MCF 10A (cell line): ENCODE results near the gene HILPDA. TPM values are rescaled to one million over a fixed set of nuclear protein-coding genes. Genes with fewer than 3 reads are reported as not detected.
"Not testable (repeated sequence)": the region's sequence is repeated elsewhere in the genome, so short reads cannot be mapped to it uniquely, and the experiment has no call there.

Source experiments
- BruUV-seq: library from RNA; stranded (reverse); fragments of 400-500 nt; replicated peaks from 2 replicates; lab custom pipeline; 2021; lab: Mats Ljungman, UMichigan
- CTCF ChIA-PET: fragments of 300-600 bp; sonication (Branson Sonifier 250); formaldehyde crosslinking; extraction: SDS; loops from one replicate; lab custom pipeline; 2021; ENCODE audit warnings: antibody characterized with exemption, inconsistent platforms; lab: Yijun Ruan, JAX
- POLR2A ChIA-PET: fragments of 300-600, 350-650 bp; sonication (Branson Sonifier 250); formaldehyde crosslinking; extraction: SDS; loops from one replicate; lab custom pipeline; 2020; ENCODE audit warnings: antibody characterized with exemption, inconsistent platforms; lab: Yijun Ruan, JAX
- DNase-seq: peaks from one replicate; pipeline ENCODE4 v3.0.0-alpha.2; 2018; ENCODE audit not compliant: unreplicated experiment
- H3K27ac Mint-ChIP-seq: one replicate; pipeline ENCODE4 v1.8.0; 2022; ENCODE audit warnings: mild to moderate bottlenecking, low read depth, mixed read lengths; ENCODE audit not compliant: unreplicated experiment
- H3K27me3 Mint-ChIP-seq: one replicate; pipeline ENCODE4 v1.8.0; 2022; ENCODE audit warnings: mixed read lengths; ENCODE audit not compliant: insufficient read depth, unreplicated experiment
- H3K36me3 Mint-ChIP-seq: one replicate; pipeline ENCODE4 v1.8.0; 2022; ENCODE audit warnings: mild to moderate bottlenecking, moderate library complexity, mixed read lengths; ENCODE audit not compliant: insufficient read depth, unreplicated experiment
- H3K4me1 Mint-ChIP-seq: one replicate; pipeline ENCODE4 v1.8.0; 2022; ENCODE audit warnings: mixed read lengths; ENCODE audit not compliant: insufficient read depth, unreplicated experiment
- H3K4me3 Mint-ChIP-seq: one replicate; pipeline ENCODE4 v1.8.0; 2022; ENCODE audit warnings: mild to moderate bottlenecking, moderate library complexity, mixed read lengths; ENCODE audit not compliant: unreplicated experiment
- H3K9me3 Mint-ChIP-seq: one replicate; pipeline ENCODE4 v1.8.0; 2022; ENCODE audit warnings: mixed read lengths; ENCODE audit not compliant: unreplicated experiment
- CTCF ChIP-seq: fragments of 200-600 bp; IDR thresholded peaks from one replicate; pipeline ENCODE4 v1.8.0; 2022; ENCODE audit warnings: antibody characterized with exemption, mild to moderate bottlenecking; ENCODE audit not compliant: unreplicated experiment
- intact Hi-C: fragments of 100-400 bp; cut with micrococcal nuclease; formaldehyde crosslinking; loops from 2 replicates; pipeline ENCODE4 v1.14.1; 2022
- total RNA-seq: library from RNA; stranded (reverse); gene quantifications from 2 replicates; pipeline ENCODE4 v1.2.3, GENCODE V29; 2022

Gene HILPDA
- total RNA-seq, 1 experiment from 2014 or later, result 8.3 TPM

GRCh38 chr7:128488134-128488533 is 32.5 kb downstream of the HILPDA start:
- H3K4me1 Mint-ChIP-seq, CTCF ChIA-PET, DNase-seq, H3K27me3 Mint-ChIP-seq, BruUV-seq, POLR2A ChIA-PET, H3K27ac Mint-ChIP-seq, H3K4me3 Mint-ChIP-seq, H3K9me3 Mint-ChIP-seq, intact Hi-C loops: not testable (repeated sequence)
- H3K36me3 Mint-ChIP-seq, result peaks cover 63% of the 10 kb centered on the region

DNA sequence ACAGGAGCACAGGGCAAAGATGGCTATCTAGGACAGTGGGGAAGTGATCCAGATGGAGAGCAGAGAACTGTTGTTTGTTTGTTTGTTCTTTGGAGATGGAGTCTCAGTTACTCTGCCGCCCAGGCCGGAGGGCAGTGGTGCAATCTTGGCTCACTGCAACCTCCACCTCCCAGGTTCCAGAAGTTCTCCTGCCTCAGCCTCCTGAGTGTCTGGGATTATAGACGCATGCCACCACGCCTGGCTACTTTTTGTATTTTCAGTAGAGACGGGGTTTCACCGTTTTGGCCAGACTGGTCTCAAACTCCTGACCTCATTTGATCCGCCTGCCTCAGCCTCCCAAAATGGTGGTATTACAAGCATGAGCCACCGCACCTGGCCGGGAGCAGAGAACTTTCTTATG is 41.7 kb downstream of the HILPDA start:
- Mint-ChIP-seq H3K36me3 (peaks cover 91% of the 10 kb centered on the region), H3K27me3 (no peaks in the 10 kb centered on the region), H3K4me1 (no peaks in the 10 kb centered on the region), H3K27ac (no peak overlapping the region), H3K4me3 (no peak overlapping the region), H3K9me3 (no peaks in the 10 kb centered on the region)
- CTCF ChIA-PET, result no interaction called here
- no TSS peak for BruUV-seq
- no peak for TF ChIP-seq CTCF
- POLR2A ChIA-PET, result no interaction called here
- no peak for DNase-seq
- intact Hi-C loops, result no loop called here

DNA sequence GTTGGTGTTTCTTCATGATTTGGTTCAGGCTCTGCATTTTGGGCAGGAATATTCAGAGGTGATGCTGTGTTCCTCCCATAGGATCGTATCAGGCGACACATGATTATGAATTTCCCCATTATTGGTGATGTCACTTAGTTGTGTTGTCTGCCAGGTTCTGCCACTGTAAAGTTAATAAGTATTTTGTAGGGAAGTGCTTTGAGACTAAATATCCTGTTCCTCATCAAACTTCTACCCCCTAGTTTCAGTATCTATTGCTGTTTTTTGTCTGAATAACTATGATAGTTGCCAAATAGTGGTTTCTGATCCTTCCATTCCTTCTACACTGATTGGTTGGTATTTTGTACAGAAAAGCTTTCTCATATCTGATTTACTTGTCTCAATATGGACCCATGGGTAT is 49.7 kb downstream of the HILPDA start:
- CTCF ChIA-PET, DNase-seq, H3K27me3 Mint-ChIP-seq, intact Hi-C loops, H3K4me1 Mint-ChIP-seq, H3K9me3 Mint-ChIP-seq, H3K27ac Mint-ChIP-seq, BruUV-seq, POLR2A ChIA-PET, H3K4me3 Mint-ChIP-seq: not testable (repeated sequence)
- H3K36me3 Mint-ChIP-seq, result peaks cover 24% of the 10 kb centered on the region

DNA sequence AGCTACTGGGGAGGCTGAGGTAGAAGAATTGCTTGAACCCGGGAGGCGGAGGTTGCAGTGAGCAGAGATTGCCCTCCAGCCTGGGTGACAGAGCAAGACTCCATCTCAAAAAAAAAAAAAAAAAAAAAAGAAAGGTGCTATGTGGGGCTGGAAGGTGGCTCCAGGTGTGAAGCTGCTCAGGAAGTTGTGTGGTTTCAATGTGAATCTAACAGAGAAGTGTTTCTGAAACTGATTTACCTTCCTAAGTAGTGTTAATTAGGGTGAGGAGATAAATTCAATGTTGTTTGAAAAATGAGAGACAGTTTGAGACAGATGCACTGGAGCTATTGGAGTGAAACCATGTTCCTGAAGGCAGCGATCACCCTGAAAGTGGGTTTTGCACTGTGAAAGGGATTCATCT is 51.1 kb downstream of the HILPDA start:
- POLR2A ChIA-PET, BruUV-seq, H3K27me3 Mint-ChIP-seq, H3K27ac Mint-ChIP-seq, DNase-seq, H3K36me3 Mint-ChIP-seq, H3K4me1 Mint-ChIP-seq, CTCF ChIA-PET, intact Hi-C loops, H3K9me3 Mint-ChIP-seq, H3K4me3 Mint-ChIP-seq: not testable (repeated sequence)

DNA sequence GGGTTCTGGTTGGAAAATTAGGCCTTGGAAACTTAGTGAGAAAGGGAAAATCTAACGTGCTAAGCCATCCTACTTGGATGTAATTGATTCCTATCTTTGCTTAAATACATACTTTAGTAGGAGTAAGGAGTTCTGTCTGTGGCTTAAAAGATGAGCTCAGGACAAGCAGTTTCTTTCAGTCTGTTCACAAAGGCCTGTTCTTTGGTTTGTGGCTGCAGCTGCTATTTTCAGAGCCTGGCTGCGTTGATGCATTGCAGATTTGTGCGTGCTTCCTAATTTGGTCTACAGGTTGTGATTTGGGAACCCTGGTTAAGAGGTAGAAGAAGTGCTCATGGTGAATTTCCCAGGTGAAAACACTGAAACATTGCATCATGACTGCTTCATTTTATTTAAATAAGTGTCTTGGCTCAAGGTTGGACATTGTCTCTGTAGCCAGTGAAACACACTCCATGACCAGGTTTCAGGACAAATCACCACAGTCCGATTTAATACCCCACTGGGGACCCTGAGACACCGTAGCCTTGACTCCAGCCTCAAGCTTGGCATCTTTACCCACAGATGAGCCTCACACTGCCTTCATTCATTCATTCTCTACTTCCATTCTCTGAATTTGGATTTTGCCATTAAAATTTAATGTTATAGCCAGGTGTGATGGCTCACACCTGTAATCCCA is 51.8 kb downstream of the HILPDA start:
- H3K9me3 Mint-ChIP-seq, intact Hi-C loops, H3K4me3 Mint-ChIP-seq, CTCF ChIA-PET, H3K4me1 Mint-ChIP-seq, H3K27ac Mint-ChIP-seq, H3K27me3 Mint-ChIP-seq, POLR2A ChIA-PET, DNase-seq, H3K36me3 Mint-ChIP-seq, BruUV-seq: not testable (repeated sequence)

Other genes starting within 250 kb of the HILPDA start
- gene LEP, start 214.6 kb upstream of the HILPDA start, total RNA-seq, result not detected in 2 replicates
- gene RBM28, start 112.0 kb upstream of the HILPDA start, total RNA-seq, result 61.5 and 63.8 TPM in 2 replicates
- not detected in 2 replicates for gene PRRT4, start 94.2 kb upstream of the HILPDA start, total RNA-seq
- 66.4 and 74.0 TPM in 2 replicates for gene IMPDH1, start 45.9 kb upstream of the HILPDA start, total RNA-seq
- 34.6 and 49.7 TPM in 2 replicates for gene METTL2B, start 20.9 kb downstream of the HILPDA start, total RNA-seq
- 2.3 and 5.9 TPM in 2 replicates for gene GARIN1A, start 216.4 kb downstream of the HILPDA start, total RNA-seq